ENCODE measurements around the gene ZNF805. TPM values are rescaled to one million over a fixed set of nuclear protein-coding genes. Genes with fewer than 3 reads are reported as not detected.

ZNF805 gene
- total and polyA plus RNA-seq, 2 of the 4 experiments (the other 2 are of a cell fraction), result 3.0 to 32.3 TPM

- WGBS, 2 experiments (ENCODE audit: extremely low coverage in 2 of 2, insufficient read length in 1 of 2), result no CpG with 5 or more reads among the region's 1 CpG
- peaks cover 25% of the 10 kb centered on the region for H3K9me3 ChIP-seq (ENCODE audit: control insufficient read depth, insufficient read depth, low read length)
- no peak overlapping the region for H2BK120ac ChIP-seq (ENCODE audit: low read depth, low read length)
- no peak overlapping the region for H3K56ac ChIP-seq (ENCODE audit: extremely low read depth, insufficient read depth, low read length)
- H4K91ac ChIP-seq (ENCODE audit: insufficient read depth, low read depth, low read length), result no peak overlapping the region
- TSS peak; percentile 5 for BruUV-seq (replicated peaks)
- CTCF ChIA-PET, result interaction anchor here (1.2 kb wide), 1 partner anchor 10 kb away, joined by 4 read pairs; no protein-coding TSS in a partner anchor
- no peak overlapping the region for H2AK5ac ChIP-seq (ENCODE audit: low read depth, low read length)
- in situ Hi-C loops (cut with MboI; ENCODE audit: low sequenced_read_pairs), result no loop called here
- H2BK15ac ChIP-seq (ENCODE audit: low read depth, low read length), result no peak overlapping the region
- DNase-seq (no peak), ATAC-seq (ENCODE audit: low read depth) (no peak)
- H3K79me1 ChIP-seq (ENCODE audit: low read depth in 1 of 2, low read length in 2 of 2), result peaks cover 39 to 47% of the 10 kb centered on the region in 2 experiments
- H4K20me1 ChIP-seq (ENCODE audit: insufficient read depth, low read length), result peaks cover 34% of the 10 kb centered on the region
- H2AFZ ChIP-seq (replicated peaks; ENCODE audit: low read length, poor library complexity), result no peak overlapping the region
- no peak overlapping the region for H3K9ac ChIP-seq (ENCODE audit: low read depth, low read length)
- no peak overlapping the region for H3K14ac ChIP-seq (replicated peaks; ENCODE audit: low read depth, low read length)
- POLR2A ChIA-PET (ENCODE audit: unreplicated experiment), result no interaction called here
- TF ChIP-seq RAD21 (IDR thresholded peaks at IDR 0.05; ENCODE audit: low read length) (no peak), CHD1 (IDR thresholded peaks at IDR 0.05; ENCODE audit: low read depth, low read length) (no peak), CTCF (conservative IDR thresholded peaks at IDR 0.05; ENCODE audit: low read depth, low read length) (no peak), NFE2L2 (IDR thresholded peaks at IDR 0.05; ENCODE audit: low read depth, low read length) (no peak), MXI1 (IDR thresholded peaks at IDR 0.05; ENCODE audit: borderline replicate concordance, low read depth, low read length) (no peak), POLR2A (IDR thresholded peaks at IDR 0.05; ENCODE audit: low read depth, low read length) (0 out of 2 replicates have a peak, but pooled peaks have one; percentile 8)
- no peaks in the 10 kb centered on the region for H3K27me3 ChIP-seq (ENCODE audit: control insufficient read depth, insufficient read depth, low read length)
- H3K4me2 ChIP-seq (ENCODE audit: low read depth, low read length), result no peak overlapping the region
- no peak overlapping the region for H3K23ac ChIP-seq (ENCODE audit: low read depth, low read length)
- H3K9me1 ChIP-seq (ENCODE audit: insufficient read depth, low read length), result no peaks in the 10 kb centered on the region
- H4K8ac ChIP-seq (ENCODE audit: low read depth in 2 of 2, low read length in 2 of 2), result no peak overlapping the region
- no peak overlapping the region for H2BK5ac ChIP-seq (ENCODE audit: low read depth, low read length, poor library complexity, severe bottlenecking)
- no peak overlapping the region for H3K18ac ChIP-seq (ENCODE audit: low read depth, low read length)
- intact Hi-C loops (cut with micrococcal nuclease), result no loop called here
- no peak overlapping the region for H4K5ac ChIP-seq (ENCODE audit: low read depth, low read length)
- no peak overlapping the region for H3K27ac ChIP-seq (ENCODE audit: insufficient read depth, low read length)
- dilution Hi-C loops (cut with HindIII; ENCODE audit: low sequenced_read_pairs, unreplicated experiment), result no loop called here
- no peak overlapping the region for H2AK9ac ChIP-seq (replicated peaks; ENCODE audit: low read depth, low read length, poor library complexity)
- no peak overlapping the region for H2BK20ac ChIP-seq (ENCODE audit: low read depth, low read length)
- H3K4ac ChIP-seq (ENCODE audit: low read depth, low read length), result no peak overlapping the region
- no peaks in the 10 kb centered on the region for H3K4me1 ChIP-seq (ENCODE audit: control insufficient read depth, insufficient read depth, low read length)
- H3K36me3 ChIP-seq (ENCODE audit: control insufficient read depth, insufficient read depth, low read length), result peaks cover 60% of the 10 kb centered on the region
- no peak overlapping the region for H3K4me3 ChIP-seq (ENCODE audit: insufficient read depth, low read depth, low read length)
Measured at GRCh38 chr19:57292547-57292946, 52.1 kb downstream of the ZNF805 start.
